ENCODE measurements around the gene TMEM178B. TPM values are rescaled to one million over a fixed set of nuclear protein-coding genes. Genes with fewer than 3 reads are reported as not detected.

TMEM178B gene
- total and polyA plus RNA-seq, 2 of the 13 experiments (the other 11 are each of a cell fraction or from before 2014, with no cell fraction given), result 0.01 to 0.02 TPM

DNA sequence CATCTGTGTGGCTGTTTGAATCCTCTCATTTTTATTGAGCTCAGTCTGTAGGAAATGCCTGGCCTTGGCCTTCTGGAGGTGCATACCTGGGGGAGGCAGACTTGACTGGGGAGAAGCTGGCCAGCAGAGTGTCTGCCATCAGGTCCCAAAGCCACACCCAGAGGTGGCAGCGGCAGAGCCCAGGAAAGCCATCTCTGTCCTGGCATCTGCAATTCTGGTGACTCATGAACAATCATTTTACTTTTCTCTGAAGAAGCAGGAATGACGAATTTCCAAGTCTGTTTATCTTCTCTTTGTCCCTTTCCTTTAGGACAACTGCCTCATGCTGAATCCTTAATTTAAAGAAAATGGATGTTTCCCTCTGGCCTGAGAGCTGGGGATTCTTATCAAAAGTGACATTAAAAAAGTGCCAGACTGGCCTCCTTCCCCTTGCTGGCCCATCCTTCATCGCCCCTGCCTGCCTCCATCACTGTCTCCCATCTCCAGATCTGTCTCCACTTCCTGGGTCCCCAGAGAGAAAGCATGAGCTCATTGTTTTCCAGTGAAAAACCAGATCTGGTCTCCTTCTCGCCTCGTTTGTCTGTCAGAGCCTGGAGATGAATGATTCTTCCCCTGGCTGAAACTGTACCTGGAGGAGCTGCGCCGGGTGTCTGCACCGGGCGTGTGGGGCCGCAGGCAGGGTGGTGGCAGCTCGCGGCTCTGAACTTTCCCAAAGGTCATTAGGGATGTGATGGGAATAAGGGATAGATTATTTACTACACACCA lies 124.5 kb downstream of the TMEM178B start:
- TF ChIP-seq MYNN (CRISPR knock-in tag; IDR thresholded peaks at IDR 0.05; ENCODE audit: low read depth) (no peak), HIVEP1 (CRISPR knock-in tag; IDR thresholded peaks at IDR 0.05) (no peak), PCBP2 (optimal IDR thresholded peaks at IDR 0.05; ENCODE audit: low read depth, low read length, poor library complexity, severe bottlenecking) (no peak), YEATS2 (CRISPR knock-in tag; IDR thresholded peaks at IDR 0.05; ENCODE audit: borderline replicate concordance) (no peak), ETV6 (CRISPR knock-in tag; conservative IDR thresholded peaks at IDR 0.05) (no peak), ZNF816 (CRISPR knock-in tag; IDR thresholded peaks at IDR 0.05; ENCODE audit: borderline replicate concordance) (no peak), DR1 (CRISPR knock-in tag; IDR thresholded peaks at IDR 0.05) (no peak), TAF15 (IDR thresholded peaks at IDR 0.05; ENCODE audit: low read depth, low read length, poor library complexity, severe bottlenecking) (no peak), AHR (CRISPR knock-in tag; IDR thresholded peaks at IDR 0.05) (no peak), TSC22D2 (CRISPR knock-in tag; IDR thresholded peaks at IDR 0.05; ENCODE audit: borderline replicate concordance) (no peak), ZNF777 (CRISPR knock-in tag; IDR thresholded peaks at IDR 0.05) (no peak), ZSCAN31 (CRISPR knock-in tag; IDR thresholded peaks at IDR 0.05; ENCODE audit: low read depth) (no peak), ZNF430 (CRISPR knock-in tag; IDR thresholded peaks at IDR 0.05) (no peak), ASH2L (IDR thresholded peaks at IDR 0.05; ENCODE audit: insufficient read length, low read depth, low read length) (no peak), KLF16 (CRISPR knock-in tag; IDR thresholded peaks at IDR 0.05) (no peak)
- TF ChIP-seq, protein P1, sequence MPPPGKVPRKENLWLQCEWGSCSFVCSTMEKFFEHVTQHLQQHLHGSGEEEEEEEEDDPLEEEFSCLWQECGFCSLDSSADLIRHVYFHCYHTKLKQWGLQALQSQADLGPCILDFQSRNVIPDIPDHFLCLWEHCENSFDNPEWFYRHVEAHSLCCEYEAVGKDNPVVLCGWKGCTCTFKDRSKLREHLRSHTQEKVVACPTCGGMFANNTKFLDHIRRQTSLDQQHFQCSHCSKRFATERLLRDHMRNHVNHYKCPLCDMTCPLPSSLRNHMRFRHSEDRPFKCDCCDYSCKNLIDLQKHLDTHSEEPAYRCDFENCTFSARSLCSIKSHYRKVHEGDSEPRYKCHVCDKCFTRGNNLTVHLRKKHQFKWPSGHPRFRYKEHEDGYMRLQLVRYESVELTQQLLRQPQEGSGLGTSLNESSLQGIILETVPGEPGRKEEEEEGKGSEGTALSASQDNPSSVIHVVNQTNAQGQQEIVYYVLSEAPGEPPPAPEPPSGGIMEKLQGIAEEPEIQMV (CRISPR knock-in tag; IDR thresholded peaks at IDR 0.05; ENCODE audit: low read depth), result no peak
- TF ChIP-seq, protein P2, sequence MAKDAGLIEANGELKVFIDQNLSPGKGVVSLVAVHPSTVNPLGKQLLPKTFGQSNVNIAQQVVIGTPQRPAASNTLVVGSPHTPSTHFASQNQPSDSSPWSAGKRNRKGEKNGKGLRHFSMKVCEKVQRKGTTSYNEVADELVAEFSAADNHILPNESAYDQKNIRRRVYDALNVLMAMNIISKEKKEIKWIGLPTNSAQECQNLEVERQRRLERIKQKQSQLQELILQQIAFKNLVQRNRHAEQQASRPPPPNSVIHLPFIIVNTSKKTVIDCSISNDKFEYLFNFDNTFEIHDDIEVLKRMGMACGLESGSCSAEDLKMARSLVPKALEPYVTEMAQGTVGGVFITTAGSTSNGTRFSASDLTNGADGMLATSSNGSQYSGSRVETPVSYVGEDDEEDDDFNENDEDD (CRISPR knock-in tag; IDR thresholded peaks at IDR 0.05; ENCODE audit: borderline replicate concordance), result no peak
- TF ChIP-seq, protein P3, sequence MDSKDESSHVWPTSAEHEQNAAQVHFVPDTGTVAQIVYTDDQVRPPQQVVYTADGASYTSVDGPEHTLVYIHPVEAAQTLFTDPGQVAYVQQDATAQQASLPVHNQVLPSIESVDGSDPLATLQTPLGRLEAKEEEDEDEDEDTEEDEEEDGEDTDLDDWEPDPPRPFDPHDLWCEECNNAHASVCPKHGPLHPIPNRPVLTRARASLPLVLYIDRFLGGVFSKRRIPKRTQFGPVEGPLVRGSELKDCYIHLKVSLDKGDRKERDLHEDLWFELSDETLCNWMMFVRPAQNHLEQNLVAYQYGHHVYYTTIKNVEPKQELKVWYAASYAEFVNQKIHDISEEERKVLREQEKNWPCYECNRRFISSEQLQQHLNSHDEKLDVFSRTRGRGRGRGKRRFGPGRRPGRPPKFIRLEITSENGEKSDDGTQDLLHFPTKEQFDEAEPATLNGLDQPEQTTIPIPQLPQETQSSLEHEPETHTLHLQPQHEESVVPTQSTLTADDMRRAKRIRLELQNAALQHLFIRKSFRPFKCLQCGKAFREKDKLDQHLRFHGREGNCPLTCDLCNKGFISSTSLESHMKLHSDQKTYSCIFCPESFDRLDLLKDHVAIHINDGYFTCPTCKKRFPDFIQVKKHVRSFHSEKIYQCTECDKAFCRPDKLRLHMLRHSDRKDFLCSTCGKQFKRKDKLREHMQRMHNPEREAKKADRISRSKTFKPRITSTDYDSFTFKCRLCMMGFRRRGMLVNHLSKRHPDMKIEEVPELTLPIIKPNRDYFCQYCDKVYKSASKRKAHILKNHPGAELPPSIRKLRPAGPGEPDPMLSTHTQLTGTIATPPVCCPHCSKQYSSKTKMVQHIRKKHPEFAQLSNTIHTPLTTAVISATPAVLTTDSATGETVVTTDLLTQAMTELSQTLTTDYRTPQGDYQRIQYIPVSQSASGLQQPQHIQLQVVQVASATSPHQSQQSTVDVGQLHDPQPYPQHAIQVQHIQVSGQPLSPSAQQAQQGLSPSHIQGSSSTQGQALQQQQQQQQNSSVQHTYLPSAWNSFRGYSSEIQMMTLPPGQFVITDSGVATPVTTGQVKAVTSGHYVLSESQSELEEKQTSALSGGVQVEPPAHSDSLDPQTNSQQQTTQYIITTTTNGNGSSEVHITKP (CRISPR knock-in tag; IDR thresholded peaks at IDR 0.05; ENCODE audit: low read depth), result no peak
- ChIA-PET POLR2A (no interaction called here), CTCF (ENCODE audit: low intra/inter-chr PET ratio, low total read pairs) (no interaction called here)
- no peak overlapping the region for H2AFZ ChIP-seq (ENCODE audit: low read length)
- peaks cover 0 to 23% of the 10 kb centered on the region in 2 experiments; a peak in 3 of 5 replicates for H3K27me3 ChIP-seq (ENCODE audit: control insufficient read depth in 1 of 2, insufficient read depth in 2 of 2, low read length in 2 of 2)
- ATAC-seq, result no peak
- H3K4me2 ChIP-seq (ENCODE audit: low read depth, low read length), result no peak overlapping the region
- WGBS (ENCODE audit: low lambda C conversion rate), result 7% methylated on average over 12 of the region's 12 CpGs
- intact Hi-C loops (cut with micrococcal nuclease; ENCODE audit: unreplicated experiment), result no loop called here
- FAIRE-seq, result no peak
- no peaks in the 10 kb centered on the region for H3K9me3 ChIP-seq (ENCODE audit: low read length)
- no peaks in the 10 kb centered on the region for H3K36me3 ChIP-seq (replicated peaks in 1 of 2; ENCODE audit: control insufficient read depth in 1 of 2, insufficient read depth in 2 of 2, low read length in 2 of 2)
- no peak overlapping the region for H3K9ac ChIP-seq (ENCODE audit: insufficient read depth, low read depth, low read length)
- no peaks in the 10 kb centered on the region for H3K4me1 ChIP-seq (ENCODE audit: insufficient read depth, low read length)
- DNase-seq (ENCODE audit: low spot score), result no peak
- H3K27ac ChIP-seq (ENCODE audit: extremely low read length, insufficient read depth, low read length), result no peak overlapping the region
- in situ Hi-C loops (cut with HindIII; ENCODE audit: extremely low pct_ligation_motif_present, low pct_unique_long_range_greater_than_20kb), result no loop called here
- no peaks in the 10 kb centered on the region for H3K79me2 ChIP-seq (ENCODE audit: insufficient read depth, low read length)
- H3K4me3 ChIP-seq (replicated peaks in 1 of 3; ENCODE audit: insufficient read depth in 1 of 3, low read depth in 2 of 3, low read length in 3 of 3), result no peak overlapping the region
- H4K20me1 ChIP-seq (ENCODE audit: insufficient read depth, low read length), result no peaks in the 10 kb centered on the region
- BruUV-seq (replicated peaks), result no TSS peak

Measured in HepG2 (cell line).